Activated naive CD4-positive, alpha-beta T cell treated with Interleukin-2 at 50 U/mL for 16 hours (primary cell): ENCODE data around the gene DRAM2.
"Not testable (repeated sequence)": the region's sequence is repeated elsewhere in the genome, so short reads cannot be mapped to it uniquely, and the experiment has no call there.

Experiments used
- DNase-seq: peaks from one replicate; pipeline ENCODE4 v3.0.0-alpha.2; 2020

Gene DRAM2

DNA sequence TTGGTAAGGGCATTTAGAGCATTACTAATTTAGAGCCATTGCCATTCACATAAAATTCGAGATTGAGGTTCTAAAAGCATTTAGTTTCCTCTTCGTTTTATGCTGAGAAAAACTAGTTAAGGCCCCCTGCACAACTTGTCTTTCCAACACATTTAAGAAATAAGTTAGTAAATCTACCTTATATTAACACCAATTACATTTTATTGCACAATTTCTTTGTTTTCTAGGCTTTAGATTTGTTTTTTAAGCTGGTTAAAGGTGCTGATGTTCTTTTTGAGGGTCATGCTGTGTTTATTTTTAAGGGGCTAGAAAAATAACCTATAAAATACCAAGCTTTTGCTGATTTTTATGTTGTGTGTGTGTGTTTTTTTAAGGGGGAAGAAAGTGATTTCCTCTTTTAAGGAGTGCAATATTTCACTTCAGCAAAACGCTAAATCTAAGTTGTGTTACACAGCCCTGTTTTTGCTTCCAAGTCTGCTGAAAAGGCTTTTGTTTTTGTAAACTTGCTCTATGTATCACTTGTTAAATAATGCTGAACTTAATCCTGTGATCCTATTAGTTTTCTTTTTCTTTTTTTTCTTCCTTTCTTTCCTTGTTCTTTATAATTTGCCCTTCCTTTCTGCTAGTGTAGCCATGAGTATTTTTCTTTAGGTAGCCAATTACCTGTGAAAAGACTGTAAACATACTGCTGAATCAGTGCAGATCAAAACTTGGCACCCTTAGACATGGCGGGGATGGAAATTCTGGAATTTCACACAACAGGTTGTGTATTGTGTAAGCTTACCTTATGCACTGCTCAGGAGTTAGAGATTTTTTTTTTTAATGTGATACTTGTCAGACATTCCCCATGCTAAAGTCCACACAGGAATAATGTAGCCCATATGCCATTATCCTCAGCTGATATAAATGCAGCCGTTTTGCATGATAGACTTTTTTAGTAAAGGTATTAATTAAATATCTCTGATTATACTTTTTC lies 1.6 kb upstream of the DRAM2 start:
- DNase-seq: no peak

DNA sequence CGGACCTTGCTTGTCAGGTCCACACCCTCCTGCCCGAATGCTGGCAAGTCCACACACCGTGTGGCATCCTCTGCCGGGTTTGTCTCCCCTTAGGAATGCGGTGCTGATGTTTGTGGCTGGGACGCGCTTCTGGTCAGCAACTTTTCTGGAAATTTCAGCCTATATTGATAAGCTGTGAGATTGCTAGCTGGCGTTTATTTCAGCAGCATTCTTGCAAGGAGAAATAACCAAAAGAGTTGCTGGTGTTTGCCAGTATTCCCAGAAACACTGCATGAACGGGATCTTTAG lies 731 bp upstream of the DRAM2 start:
- DNase-seq: no peak

DNA sequence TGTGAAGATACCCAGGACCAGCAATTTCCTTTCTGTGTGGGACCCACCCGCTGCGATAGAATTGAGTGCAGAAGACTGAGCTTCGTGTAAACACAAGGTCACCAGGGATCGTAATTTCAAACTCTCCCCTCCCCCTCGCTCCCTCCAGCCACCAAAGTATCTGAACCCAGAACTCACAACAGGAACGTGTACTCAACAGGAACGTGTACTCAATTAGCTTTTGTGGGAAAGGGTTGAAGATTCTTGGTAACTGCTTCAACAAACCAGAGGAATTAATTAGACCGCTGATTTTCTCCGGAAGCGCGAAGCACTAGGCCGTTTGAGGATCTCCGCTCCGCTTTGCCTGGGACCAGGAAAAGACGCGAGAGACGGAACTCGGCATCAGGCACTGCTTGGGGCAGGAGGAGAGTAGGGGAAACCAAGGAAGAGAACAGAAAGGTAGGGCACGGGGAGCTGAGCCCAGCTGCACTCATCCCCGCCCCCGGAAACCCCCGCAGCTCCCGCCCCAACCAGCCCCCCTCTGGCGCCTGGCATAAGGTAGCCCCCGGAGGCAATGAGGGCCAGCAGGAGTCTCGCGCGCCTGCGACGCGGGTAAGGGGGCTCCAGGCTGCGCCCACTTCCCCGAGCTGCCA lies 453 bp downstream of the DRAM2 start:
- no peak for DNase-seq

DNA sequence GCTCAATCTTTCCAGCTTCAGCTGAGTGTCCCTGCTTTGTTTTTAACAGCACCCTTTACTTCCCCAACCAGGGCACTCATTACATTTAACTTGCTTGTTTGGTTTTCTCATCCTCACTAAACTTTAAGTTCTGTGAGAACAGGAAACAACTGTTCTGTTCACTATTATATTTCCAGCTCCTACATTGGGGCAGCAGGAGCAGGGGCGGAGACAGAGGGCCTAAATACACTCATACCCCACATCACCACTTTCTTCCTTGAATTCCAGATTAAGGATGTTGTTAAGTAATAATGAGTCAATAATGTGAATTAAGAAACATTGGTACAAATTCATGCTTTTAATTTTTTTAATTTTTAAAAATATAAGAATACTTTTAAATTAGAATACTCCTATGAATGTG lies 6.0 kb downstream of the DRAM2 start:
- no peak for DNase-seq

DNA sequence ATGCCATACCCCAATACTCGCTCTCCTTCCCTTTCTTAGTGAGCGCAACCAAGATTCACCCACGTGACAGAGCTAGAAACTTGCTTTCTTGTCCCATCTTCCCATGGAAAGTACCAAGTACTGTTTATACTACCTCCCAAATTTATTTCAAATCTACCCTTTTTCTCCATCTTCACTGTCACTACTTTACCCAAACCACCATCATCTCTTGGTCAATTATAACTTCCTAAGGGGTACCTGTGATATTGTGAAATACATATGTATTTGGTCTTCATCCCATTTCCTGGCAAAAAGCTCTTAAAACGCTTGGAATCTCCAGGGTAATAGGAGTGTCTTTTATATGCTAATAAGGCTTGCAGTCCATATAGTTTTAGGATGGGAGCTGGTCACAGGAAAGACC lies 8.2 kb downstream of the DRAM2 start:
- DNase-seq: no peak

DNA sequence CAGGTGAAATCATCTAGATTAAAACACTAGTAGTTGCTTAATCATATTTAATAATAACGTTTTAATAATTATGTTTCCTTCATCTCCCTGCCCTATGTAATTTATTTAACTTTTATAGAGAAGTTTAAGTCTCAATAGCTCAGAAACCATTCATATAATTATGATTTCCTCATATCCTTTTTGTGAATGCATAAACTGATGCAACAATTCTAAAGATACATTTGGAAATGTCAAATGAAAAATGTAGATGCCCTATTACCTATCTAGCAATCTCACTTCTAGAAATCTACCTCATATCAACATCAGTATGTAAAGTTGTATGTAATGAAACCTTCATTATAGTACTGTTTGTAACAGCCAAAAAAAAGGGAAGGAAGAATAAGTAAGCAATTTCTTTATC lies 10.5 kb downstream of the DRAM2 start:
- no peak for DNase-seq

DNA sequence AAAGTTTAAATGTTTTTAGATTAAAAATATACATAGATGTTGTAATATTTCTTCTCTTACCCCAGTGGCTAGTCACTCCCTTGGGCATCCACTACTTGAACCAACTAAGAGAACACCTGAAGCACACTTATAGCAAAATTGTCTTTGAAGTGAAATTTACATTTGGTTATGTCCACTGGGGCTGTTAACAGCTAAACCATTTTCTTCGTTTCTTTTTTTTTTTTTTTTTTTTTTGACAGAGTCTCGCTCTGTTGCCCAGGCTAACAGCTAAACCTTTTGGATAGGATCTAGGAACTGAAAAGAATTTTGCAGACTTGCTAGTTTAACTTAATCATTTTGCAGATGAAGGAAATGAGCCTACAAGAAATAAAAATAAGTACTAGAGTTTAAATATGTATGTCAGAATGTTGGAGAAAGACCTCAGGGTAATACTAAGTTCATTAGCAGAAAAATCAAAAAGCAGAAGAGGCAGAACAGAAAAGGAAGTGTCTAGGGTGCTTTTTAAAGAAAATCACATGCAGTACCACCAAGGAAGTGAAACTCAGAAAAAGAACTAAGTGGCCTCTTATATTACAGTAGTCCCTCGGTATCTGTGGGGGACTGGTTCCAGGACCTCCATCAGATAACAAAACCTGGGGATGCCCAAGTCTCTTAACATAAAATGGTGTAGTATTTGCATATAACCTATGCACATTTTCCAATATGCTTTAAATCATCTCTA lies 11.8 kb downstream of the DRAM2 start:
- no peak for DNase-seq

DNA sequence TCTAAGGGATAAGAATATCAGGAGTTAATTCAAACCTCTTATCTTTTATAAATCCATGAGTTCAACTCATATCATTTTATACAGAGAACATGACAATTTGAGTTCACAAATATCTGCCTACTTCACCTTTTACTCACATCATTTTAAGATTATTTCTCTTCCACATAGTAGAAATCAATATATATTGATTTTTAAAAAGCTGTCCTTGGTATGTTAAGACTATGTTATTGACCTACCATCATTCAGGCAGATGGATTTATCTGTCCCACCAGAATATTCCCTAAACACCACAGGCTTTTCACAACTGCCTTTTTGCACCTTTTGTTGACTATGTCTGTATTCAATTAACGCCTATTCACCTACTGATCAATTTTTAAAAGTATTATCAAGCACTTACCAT lies 13.5 kb downstream of the DRAM2 start:
- DNase-seq: no peak

DNA sequence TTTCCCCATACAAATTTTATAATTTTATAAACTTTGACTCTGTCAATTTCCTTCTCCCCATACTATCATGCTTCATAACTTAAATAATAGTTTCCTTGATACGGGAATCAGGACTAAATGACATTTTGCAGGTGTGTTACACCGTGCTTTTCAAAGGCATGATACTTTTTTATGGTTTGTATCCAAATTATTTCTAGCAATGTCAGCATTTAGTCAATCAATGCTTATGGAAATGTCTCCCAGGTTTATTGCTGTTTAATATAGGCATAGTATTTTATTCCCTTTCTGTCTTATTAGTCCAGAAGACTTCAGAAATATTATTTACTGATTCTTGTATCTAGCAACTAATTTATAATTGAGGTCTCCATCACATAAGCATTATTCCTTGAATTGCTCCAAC lies 23.4 kb downstream of the DRAM2 start:
- no peak for DNase-seq

DNA sequence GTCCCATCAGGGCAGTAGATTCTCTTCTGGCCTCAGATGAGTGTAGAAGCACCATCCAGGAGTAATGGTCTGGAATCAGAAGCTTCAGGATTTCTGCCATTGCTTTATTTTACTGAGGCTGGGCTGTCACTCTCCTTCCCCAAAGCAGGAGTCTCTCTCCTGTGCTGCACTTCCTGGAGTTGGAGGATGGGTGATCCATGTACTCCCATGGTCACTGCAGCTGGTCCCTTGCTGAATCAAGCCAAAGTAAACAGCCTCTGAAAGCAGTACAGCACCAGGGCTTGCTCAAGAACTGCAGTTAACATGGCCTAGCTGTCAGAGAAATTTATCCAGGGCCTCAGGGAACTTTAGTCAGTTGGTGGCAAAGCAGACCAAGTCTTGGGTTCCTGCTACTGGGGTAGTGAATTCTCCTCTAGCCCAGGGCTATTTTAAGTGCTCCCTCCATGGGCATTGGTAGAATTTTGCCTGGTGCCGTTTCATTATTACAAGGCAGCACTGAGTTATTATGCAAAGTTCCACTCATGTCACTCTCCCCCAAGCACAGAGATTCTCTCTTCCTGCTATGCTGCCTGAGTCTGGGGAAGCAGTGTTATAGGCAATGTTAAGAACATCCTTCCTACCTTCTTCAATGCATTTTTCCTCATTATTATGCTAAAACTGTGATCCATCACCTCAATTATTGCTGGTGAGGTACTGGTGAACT lies 29.5 kb downstream of the DRAM2 start:
- DNase-seq: no peak

DNA sequence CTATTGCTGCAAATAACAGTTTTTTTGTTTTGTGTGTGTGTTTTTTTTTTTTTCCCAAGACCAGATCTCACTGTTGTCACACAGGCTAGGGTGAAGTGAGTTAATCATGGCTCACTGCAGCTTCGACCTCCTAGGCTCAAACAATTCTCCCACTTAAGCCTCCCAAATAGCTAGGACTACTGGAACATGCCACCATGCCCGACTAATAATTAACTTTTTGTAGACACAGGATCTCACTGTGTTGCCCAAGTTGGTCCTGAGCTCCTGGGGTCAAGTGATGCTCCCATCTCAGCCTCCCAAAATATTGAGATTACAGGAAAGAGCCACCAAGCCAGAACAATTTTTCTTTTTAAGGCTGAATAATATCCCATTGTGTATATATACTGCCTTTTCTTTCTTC lies 34.9 kb downstream of the DRAM2 start:
- no peak for DNase-seq

DNA sequence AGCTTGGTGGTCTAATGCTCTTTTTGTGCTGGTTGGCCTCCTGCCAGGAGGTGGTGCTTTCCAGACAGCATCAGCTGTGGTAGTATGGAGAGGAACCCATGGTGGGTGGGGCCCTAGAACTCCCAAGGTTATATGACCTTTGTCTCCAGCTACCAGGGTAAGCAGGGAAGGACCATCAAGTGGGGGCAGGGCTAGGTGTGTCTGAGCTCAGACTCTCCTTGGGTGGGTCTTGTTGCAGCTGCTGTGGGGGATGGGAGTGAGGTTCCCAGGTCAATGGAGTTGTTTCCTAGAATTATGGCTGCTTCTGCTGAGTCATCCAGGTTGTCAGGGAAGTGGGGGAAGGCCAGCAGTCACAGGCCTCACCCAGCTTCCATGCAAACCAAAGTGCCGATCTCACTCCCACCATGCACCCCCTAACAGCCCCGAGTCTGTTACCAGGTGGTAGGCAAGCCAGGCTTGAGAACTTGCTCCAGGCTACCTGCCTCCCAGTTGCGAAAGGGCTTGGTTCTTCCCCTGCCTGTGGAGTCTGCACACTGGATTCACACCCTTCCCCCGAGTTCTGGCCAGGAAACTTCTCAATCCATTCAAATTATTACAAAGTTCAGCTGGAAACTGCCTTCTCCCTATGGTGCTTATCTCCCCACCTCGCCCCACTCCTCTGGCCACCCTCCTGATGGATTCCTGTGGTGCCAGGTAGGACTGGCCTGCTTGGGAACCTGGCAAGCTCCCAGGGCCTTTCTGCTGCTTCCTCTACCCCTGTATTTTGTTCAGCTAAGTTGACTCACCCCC lies 37.8 kb downstream of the DRAM2 start:
- no peak for DNase-seq

DNA sequence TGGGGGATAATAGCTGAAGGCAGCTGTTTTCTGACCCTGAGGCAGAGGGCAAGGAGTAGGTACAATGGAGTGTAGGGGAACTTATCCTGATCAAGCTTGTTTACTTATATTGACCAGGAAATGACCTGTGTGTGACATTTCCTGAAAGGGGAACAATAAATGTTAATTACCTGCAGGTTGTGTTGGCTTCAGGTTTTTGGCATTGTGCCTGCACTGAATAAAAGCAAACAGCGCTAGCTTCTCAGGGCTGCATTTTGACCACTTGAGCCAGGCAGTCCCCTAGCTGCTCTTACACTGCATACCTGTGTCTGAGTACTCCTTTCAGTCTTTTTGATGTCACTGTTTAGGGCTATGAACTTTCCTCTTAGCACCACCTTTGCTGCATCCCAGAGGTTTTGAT lies 40.6 kb downstream of the DRAM2 start:
- DNase-seq: no peak

DNA sequence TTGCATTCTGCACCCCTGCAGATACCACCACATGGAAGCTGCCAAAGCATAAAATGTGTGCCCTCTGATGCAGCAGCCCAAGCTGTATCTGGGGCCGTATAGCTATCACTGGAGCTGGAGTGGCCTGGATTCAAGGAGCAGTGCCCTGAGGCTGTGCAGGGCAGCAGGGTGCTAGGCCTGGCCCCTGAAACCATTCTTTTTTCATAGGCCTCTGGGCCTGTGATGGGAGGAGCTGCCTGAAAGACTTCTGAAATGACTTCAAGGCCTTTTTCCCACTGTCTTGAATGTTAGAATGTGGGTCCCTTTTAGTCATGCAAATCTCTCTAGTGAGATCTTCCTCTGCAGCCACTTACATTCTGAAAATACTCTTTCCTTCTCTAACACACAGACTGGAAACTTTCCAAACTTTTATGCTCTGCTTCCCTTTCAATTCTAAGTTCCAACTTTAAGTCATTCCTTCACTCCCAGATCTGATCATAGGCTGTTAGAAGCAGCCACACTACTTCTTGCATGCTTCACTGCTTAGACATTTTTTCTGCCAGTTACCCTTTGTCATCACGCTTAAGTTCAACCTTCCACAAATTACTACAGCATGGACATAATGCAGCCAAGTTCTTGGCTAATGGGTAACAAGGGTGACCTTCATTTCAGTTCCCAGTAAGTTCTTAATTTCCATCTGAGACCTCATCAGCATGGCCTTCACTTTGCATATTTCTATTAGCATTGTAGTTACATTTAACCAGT lies 42.4 kb downstream of the DRAM2 start:
- no peak for DNase-seq

DNA sequence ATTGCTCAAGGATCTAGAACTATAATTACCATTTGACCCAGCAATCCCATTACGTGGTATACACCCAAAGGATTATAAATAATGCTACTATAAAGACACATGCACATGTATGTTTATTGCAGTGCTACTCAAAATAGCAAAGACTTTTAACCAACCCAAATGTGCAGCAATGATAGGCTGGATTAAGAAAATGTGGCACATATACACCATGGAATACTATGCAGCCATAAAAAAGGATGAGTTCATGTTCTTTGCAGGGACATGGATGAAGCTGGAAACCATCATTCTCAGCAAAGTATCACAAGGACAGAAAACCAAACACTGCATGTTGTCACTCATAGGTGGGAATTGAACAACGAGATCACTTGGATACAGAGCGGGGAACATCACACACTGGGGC lies 44.5 kb downstream of the DRAM2 start:
- DNase-seq: not testable (repeated sequence)

DNA sequence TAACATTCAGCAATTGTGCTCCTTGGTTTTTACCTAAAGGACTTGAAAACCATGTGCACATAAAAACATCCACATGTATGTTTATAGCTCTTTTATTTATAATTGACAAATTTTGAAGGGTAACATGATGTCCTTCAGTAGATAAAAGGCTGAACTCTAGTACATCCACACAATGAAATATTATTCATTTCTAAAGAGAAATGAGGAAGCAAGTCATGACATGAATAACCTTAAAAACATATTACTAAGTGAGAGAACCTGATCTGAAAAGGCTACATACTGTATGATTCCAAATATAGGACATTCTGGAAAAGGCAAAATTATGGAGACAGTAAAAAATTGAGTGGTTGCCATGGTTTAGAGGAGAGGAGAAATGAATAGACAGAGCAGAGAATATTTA lies 50.3 kb downstream of the DRAM2 start:
- DNase-seq: no peak

DNA sequence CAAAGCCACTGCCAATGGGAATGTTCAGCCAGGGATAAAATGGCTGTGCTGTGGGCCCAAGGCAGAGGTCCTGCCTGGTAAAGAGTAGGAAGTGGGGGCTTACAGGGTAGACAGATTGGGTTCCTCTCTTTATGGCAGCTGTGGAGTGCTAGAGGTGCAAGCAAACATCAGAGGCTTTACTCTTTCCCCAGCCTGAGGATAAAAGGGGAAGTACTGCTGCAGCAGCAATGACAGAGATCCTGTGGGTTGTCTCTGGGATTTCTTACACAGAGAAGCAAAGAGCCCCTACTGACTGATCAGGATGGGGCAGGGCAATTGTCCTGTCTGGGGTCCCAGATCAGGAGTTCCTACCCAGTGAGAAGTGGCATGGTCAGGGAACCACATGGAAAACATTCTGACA lies 54.2 kb downstream of the DRAM2 start:
- DNase-seq: no peak

DNA sequence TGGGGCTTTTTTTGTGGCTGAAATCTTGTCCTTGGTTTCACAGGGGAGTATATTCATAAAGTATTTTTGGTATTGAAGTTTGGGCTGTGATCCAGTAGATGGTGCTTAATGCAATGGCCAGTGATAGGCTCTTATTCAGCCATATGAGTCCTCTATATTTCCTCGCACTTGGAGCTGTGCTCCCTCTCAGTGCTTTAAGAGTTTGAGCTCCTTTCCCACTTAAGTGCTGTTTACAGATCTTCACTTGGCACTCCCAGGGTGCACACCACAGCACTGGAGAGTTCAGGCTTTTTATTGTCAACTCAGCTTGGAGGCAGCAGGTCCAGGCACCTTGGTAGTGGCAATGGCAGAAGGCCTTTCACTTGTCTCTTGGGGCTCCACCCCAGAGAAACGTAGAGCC lies 54.9 kb downstream of the DRAM2 start:
- DNase-seq: no peak

DNA sequence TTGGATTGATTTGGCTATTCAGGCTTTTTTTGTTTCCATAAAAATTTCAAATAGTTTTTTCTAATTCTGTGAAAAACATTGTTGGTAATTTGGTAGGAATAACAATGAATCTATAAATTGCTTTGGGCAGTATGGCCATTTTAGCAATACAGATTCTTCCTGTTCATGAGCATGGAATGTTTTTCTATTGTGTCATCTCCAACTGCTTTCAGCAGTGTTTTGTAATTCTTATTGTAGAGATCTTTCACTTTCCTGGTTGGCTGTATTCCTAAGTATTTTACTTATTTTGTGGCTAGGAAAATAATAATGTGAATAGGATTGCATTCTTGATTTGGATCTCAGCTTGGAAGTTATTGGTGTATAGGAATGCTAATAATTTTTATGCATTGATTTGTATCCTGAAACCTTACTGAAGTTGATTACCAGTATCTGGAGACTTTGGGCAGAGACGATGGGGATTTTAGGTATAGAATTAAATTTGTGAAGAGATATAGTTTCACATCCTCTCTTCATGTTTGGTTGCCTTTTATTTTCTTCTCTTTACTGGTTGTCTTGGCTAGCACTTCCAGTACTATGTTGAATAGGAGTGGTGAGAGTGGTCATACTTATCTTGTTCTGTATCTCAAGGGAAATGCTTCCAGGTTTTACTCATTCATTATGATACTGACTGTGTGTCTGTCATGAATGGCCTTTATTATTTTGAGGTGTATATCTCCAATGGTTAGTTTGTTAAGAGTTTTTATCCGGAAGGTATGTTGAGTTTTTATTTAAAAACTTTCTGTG lies 57.3 kb downstream of the DRAM2 start:
- no peak for DNase-seq

DNA sequence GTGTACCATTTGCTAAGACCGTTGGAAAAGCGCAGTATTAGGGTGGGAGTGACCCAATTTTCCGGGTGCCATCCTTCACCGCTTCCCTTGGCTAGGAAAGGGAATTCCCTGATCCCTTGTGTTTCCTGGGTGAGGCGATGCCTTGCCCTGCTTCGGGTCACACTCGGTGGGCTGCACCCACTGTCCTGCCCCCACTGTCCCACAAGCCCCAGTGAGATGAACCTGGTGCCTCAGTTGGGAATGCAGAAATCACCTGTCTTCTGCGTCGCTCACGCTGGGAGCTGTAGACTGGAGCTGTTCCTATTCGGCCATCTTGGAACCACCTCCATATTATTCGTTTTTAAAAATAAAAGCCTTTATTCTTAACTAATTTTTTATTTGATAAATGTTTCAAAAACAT lies 60.6 kb downstream of the DRAM2 start:
- not testable (repeated sequence) for DNase-seq

DNA sequence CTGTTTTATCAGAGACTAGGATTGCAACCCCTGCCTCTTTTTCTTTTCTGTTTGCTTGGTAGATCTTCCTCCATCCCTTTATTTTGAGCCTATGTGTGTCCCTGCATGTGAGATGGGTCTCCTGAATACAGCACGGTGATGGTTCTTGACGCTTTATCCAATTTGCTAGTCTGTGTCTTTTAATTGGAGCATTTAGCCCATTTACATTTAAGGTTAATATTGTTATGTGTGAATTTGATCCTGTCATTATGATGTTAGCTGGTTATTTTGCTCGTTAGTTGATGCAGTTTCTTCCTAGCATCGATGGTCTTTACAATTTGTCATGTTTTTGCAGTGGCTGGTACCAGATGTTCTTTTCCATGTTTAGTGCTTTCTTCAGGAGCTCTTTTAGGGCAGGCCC lies 62.6 kb downstream of the DRAM2 start:
- not testable (repeated sequence) for DNase-seq
